Adrenal gland (tissue), 12 donors: ENCODE data around the gene RNF126. TPM values are rescaled to one million over a fixed set of nuclear protein-coding genes. Genes with fewer than 3 reads are reported as not detected.

Source experiments
- DNase-seq, 7 donors: peaks; one replicate each; pipeline ENCODE4 v3.0.0-alpha.2; 2019 to 2020
- H3K27ac ChIP-seq, 5 donors: fragments of 200-600 bp; sonication (generic) in 4 of 5; 1 replicate in 3 of 5; 2 replicates in 2 of 5; pipeline versions ENCODE4 v1.5.1 to v1.8.0; 2016 to 2020; ENCODE audit warnings: mild to moderate bottlenecking in 1 of 5
- H3K27me3 ChIP-seq: fragments of 200-600 bp; 2 replicates; pipeline ENCODE4 v1.8.0; 2021
- H3K36me3 ChIP-seq, 2 donors: fragments of 200-600 bp; replicated peaks in 1 of 2; 1 replicate in 1 of 2; 2 replicates in 1 of 2; pipeline versions ENCODE4 v1.5.1 to v1.8.0; 2018 to 2022
- H3K4me1 ChIP-seq, 2 donors: fragments of 200-600 bp; replicated peaks in 1 of 2; 1 replicate in 1 of 2; 2 replicates in 1 of 2; pipeline versions ENCODE4 v1.5.1 to v1.8.0; 2018 to 2021
- H3K4me3 ChIP-seq, 4 donors: fragments of 200-600 bp; sonication (generic) in 3 of 4; one replicate each; pipeline ENCODE4 v1.5.1; 2016 to 2018
- H3K9me3 ChIP-seq, 3 donors: fragments of 200-600 bp; sonication (generic) in 1 of 3; replicated peaks in 1 of 3; 1 replicate in 2 of 3; 2 replicates in 1 of 3; pipeline versions ENCODE4 v1.5.1 to v1.8.0; 2016 to 2021
- CTCF ChIP-seq, 6 experiments: fragments of 450-650 bp in 4 of 6; fragments of 200-600 bp in 2 of 6; sonication (generic) in 1 of 6; IDR thresholded peaks; 1 replicate in 5 of 6; 2 replicates in 1 of 6; pipeline versions ENCODE4 v1.5.1 to v1.8.0; 2016 to 2021; ENCODE audit warnings: antibody characterized with exemption in 6 of 6, mild to moderate bottlenecking in 2 of 6, moderate library complexity in 1 of 6
- POLR2A ChIP-seq, 2 donors: fragments of 450-650 bp; IDR thresholded peaks; one replicate each; pipeline ENCODE4 v1.6.1; 2017; ENCODE audit warnings: antibody characterized with exemption in 2 of 2, mild to moderate bottlenecking in 2 of 2, moderate library complexity in 1 of 2
- WGBS, 4 donors: extraction: QIAGEN DNeasy Blood & Tissue Kit in 2 of 4; methylation state at CpG; one replicate each; pipeline versions ENCODE4 v1.1.5 to v1.1.7; 2013 to 2017; 5-methylcytosine and 5-hydroxymethylcytosine counted together
- intact Hi-C, 2 donors: fragments of 100-400 bp; cut with DNase I; formaldehyde crosslinking; loops; one replicate each; pipeline versions ENCODE4 v1.14.1 to v1.15.0; 2022 to 2023
- polyA plus RNA-seq, 3 donors: library from polyadenylated mRNA; stranded (reverse); fragments of 200-250 nt in 2 of 3; fragments of 350-450 nt in 1 of 3; fragmentation: Illumina TruSeq in 1 of 3; extraction: RNeasy Lipid Tissue Mini Kit (QIAGEN cat#74804) in 1 of 3; gene quantifications; one replicate each; pipeline ENCODE4 v1.2.3, GENCODE V29; 2013 to 2014
- total RNA-seq, 9 donors: library from RNA; depleted of rRNA in 4 of 9; stranded (reverse); fragments of >200 nt in 4 of 9; fragments of 120-200 nt in 1 of 9; fragmentation: NEBNext Ultra II Directional in 1 of 9; extraction: Animal tissue kit (Norgen Biotek cat#: 25700) in 1 of 9; gene quantifications; one replicate each; pipeline versions ENCODE4 v1.1.0 to v1.2.4, GENCODE V29; 2013 to 2023
- donor health status: healthy with polysubstance abuse.
- donor health status: Bipolar disorder and iron deficiency.
- donor health status: DM: yes; HTN: yes; CAD: no.
- donor health status: DM: no; HTN: no; CAD: no.
- donor health status: DM: no; HTN: no; CAD: no.
- donor health status: DM: yes; HTN: yes; CAD: no.

Gene RNF126
- total and polyA plus RNA-seq, 12 donors, result 9.3 to 76.4 (median 43.1) TPM

GRCh38 chr19:663682-664117, 686 bp upstream of the RNF126 start:
- no peak for DNase-seq
- intact Hi-C loops, result loop anchor here in 1 of 2 donors (2.0 kb wide), 1 partner anchor 69 kb away; no protein-coding TSS in a partner anchor
- no peaks in the 10 kb centered on the region for H3K36me3 ChIP-seq
- peak overlapping the region; percentile 96 to 98 (median 97) for H3K27ac ChIP-seq
- peak in 1 of 2 donors; percentile 21 for TF ChIP-seq POLR2A (IDR thresholded peaks at IDR 0.05)
- no peak for TF ChIP-seq CTCF (IDR thresholded peaks at IDR 0.05)
- H3K9me3 ChIP-seq, result no peaks in the 10 kb centered on the region
- 20 to 44% (median 30%) methylated on average over 15 to 18 of the region's 18 CpGs for WGBS, 4 donors
- H3K4me3 ChIP-seq, result peak overlapping the region in 2 of 4 donors; percentile 36 to 94
- H3K4me1 ChIP-seq, result peaks cover 33 to 53% of the 10 kb centered on the region in 2 donors
- no peaks in the 10 kb centered on the region for H3K27me3 ChIP-seq

GRCh38 chr19:662207-662961, 630 bp downstream of the RNF126 start:
- 0 to 3% (median 0%) methylated on average over 11 to 81 of the region's 81 CpGs for WGBS, 4 donors
- intact Hi-C loops, result no loop called here
- Histone ChIP-seq H3K27me3 (no peaks in the 10 kb centered on the region), H3K4me3 (peak overlapping the region; percentile 26 to 94 (median 83)), H3K27ac (peak overlapping the region; percentile 69 to 97 (median 89)), H3K4me1 (peaks cover 33 to 66% of the 10 kb centered on the region in 2 donors), H3K9me3 (no peaks in the 10 kb centered on the region), H3K36me3 (peaks cover 0 to 3% of the 10 kb centered on the region in 2 donors)
- peak in 6 of 7 donors; percentile 53 to 71 (median 58) for DNase-seq
- TF ChIP-seq POLR2A (IDR thresholded peaks at IDR 0.05) (no peak), CTCF (IDR thresholded peaks at IDR 0.05) (no peak)

GRCh38 chr19:661427-662196, 1.4 kb downstream of the RNF126 start:
- no peaks in the 10 kb centered on the region for H3K9me3 ChIP-seq
- H3K4me3 ChIP-seq, result peak overlapping the region in 2 of 4 donors; percentile 92 to 94
- peak in 3 of 7 donors; percentile 54 to 56 (median 54) for DNase-seq
- peaks cover 33 to 70% of the 10 kb centered on the region in 2 donors for H3K4me1 ChIP-seq
- no peak for TF ChIP-seq CTCF (IDR thresholded peaks at IDR 0.05)
- TF ChIP-seq POLR2A (IDR thresholded peaks at IDR 0.05), result no peak
- intact Hi-C loops, result no loop called here
- H3K27ac ChIP-seq, result peak overlapping the region; percentile 37 to 97 (median 89)
- peaks cover 0 to 4% of the 10 kb centered on the region in 2 donors for H3K36me3 ChIP-seq
- no peaks in the 10 kb centered on the region for H3K27me3 ChIP-seq
- WGBS, 4 donors, result 7 to 15% (median 10%) methylated on average over 25 to 31 of the region's 31 CpGs
